Muscle of back (tissue), 11 donors: Measurements from ENCODE around the gene TMEM126B. TPM values are rescaled to one million over a fixed set of nuclear protein-coding genes. Genes with fewer than 3 reads are reported as not detected.
A peak's percentile ranks its signal among the peaks of the same experiment; 100 is the strongest.

Source experiments
- DNase-seq, 3 donors: peaks; one replicate each; pipeline versions ENCODE4 v3.0.0 to v3.0.0-alpha.2; 2013
- polyA plus RNA-seq, 10 donors: library from polyadenylated mRNA; unstranded; fragments of 120-200 nt; gene quantifications; one replicate each; pipeline ENCODE4 v1.2.1, GENCODE V29; 2013; ENCODE audit not compliant: insufficient read length in 10 of 10

Gene TMEM126B
- polyA plus RNA-seq, 10 donors: 39.2 to 51.0 (median 47.1) TPM

- no peak for DNase-seq
These were observed 45.0 kb downstream of the TMEM126B start for GRCh38 chr11:85673393-85673792.

GRCh38 chr11:85679576-85679975 is 51.2 kb downstream of the TMEM126B start:
- no peak for DNase-seq

GRCh38 chr11:85680897-85681296 is 52.5 kb downstream of the TMEM126B start:
- no peak for DNase-seq

- peak; percentile 65 to 91 (median 81) for DNase-seq
These were observed 54.2 kb downstream of the TMEM126B start for GRCh38 chr11:85682330-85683305.

- peak in 2 of 3 donors; percentile 61 to 87 for DNase-seq
These were observed 56.9 kb downstream of the TMEM126B start for GRCh38 chr11:85685125-85685819.

GRCh38 chr11:85685820-85686459 is 57.5 kb downstream of the TMEM126B start, which contains the start of gene CCDC89:
CCDC89 (minus strand) TSS chr11:85686195; CDS start chr11:85686130, 65 bp downstream.
- DNase-seq: peak; percentile 87 to 95 (median 93)

Other genes starting within 250 kb of the TMEM126B start
- gene DLG2, start 1.2 kb upstream of the TMEM126B start, polyA plus RNA-seq: 10 to 100 TPM in 5 of 10 donors, 1 to 10 TPM in 5; 7.0 to 15.2 (median 10.4) TPM
- 10 to 100 TPM; 35.2 to 44.5 (median 37.9) TPM for gene TMEM126A, start 19.4 kb downstream of the TMEM126B start, polyA plus RNA-seq
- gene CREBZF, start 36.5 kb downstream of the TMEM126B start, polyA plus RNA-seq: 10 to 100 TPM; 38.5 to 71.7 (median 50.6) TPM
- gene CCDC89, start 57.6 kb downstream of the TMEM126B start, polyA plus RNA-seq: 1 to 10 TPM; 1.1 to 2.5 (median 1.7) TPM
- gene SYTL2, start 182.5 kb downstream of the TMEM126B start, polyA plus RNA-seq: 100 to 1,000 TPM in 4 of 10 donors, 10 to 100 TPM in 6; 48.8 to 134 (median 81.9) TPM
- gene CCDC83, start 226.8 kb downstream of the TMEM126B start, polyA plus RNA-seq: not detected